NCI-H128 (cell line): Measurements from ENCODE around the gene LHFPL2.

Experiments
- DNase-seq: peaks from one replicate; lab custom pipeline; 2025; ENCODE audit not compliant: unreplicated experiment; lab: John Stamatoyannopoulos, UW

LHFPL2 gene

DNA sequence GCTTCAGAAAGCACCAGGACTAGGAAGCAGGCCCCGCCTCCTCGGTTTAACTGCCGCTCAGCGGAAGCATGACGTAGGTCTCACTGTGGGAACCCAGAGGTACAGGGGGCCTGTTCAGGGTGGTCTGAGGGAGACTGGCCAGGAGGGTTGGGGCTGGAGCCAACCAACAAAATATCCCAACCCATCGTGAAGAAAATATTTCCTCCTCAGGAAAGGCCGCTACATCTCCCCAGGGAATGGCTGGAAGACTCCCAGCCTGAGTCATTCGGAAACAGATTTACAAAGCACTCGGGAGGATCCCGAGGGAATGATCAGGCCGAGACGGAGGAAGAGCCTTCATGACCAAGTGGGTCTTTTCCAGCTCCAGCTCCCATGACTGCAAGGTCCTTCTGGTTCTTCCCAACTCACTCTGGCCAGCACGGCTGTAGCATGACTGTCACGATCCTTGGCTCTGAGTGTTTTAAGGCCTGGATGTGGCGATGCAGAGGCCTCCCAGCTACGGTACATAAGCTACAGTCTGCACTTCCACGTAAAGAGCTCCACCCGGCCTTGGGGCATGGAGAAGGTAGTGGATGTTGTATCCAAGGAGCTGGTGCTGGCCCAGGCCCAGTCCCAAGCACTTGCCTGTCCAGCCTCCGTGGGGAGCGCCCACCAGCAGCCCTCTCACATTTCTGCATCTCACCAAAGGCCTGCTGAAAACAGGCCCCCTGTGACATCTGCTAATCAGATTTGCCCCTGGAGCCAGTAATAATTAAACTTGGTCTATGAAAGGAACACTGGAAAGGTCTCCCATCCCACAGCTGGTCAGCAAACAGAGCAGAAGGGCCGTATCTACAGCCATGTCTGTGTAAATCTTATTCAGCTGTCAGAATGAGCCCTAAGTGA, 100.6 kb downstream of the LHFPL2 start:
- DNase-seq = no peak

DNA sequence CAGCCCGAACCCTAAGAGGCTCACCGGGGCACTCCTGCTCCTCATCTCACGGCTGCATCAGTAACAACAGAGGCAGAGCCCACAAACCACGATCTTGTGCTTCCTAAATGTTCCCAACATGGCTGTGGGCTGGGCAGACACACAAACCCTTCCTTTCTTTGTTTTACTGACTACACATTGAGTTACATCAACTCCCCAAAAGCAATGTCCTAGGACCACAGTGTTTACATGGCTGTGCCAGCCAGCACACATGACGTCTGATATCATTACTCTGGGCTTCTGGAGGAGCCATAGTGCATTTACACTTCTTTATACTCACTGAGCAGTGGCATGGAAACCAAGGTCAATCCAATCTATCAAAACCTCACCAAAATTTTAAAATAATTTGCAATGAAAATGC, 101.4 kb downstream of the LHFPL2 start:
- DNase-seq = no peak

DNA sequence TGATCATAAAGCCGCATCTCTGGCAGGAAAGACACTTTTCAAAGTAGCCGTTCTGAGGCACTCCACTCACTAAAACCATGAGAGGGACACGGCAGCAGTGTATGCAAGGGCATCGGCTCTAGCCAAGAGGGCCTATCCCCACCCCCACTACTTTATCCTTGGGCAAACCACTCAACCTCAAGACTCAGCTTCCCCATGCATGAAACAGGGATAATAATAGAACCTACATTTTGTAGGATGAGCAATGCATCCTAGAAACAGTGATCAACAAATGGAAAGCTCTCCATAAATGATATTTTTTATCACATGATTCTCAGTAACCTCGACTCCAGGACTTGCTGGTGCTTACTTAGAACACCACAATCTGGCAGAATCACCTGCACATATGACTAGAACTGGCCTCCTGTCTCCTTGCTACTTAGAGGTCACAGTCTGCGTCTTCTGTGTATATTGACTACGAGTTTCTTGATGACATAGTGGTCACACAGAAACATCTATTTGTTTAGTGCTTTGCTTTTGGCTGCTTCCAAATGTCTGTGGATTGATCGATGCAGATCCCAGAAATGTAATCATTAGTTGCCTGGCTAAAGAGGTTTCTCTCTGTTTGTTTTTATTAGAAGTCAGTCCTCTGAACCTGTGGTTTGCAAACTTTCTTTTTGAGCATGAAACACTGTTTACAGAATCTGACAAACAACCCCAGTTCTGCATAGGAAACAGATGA, 102.1 kb downstream of the LHFPL2 start:
- DNase-seq = no peak

DNA sequence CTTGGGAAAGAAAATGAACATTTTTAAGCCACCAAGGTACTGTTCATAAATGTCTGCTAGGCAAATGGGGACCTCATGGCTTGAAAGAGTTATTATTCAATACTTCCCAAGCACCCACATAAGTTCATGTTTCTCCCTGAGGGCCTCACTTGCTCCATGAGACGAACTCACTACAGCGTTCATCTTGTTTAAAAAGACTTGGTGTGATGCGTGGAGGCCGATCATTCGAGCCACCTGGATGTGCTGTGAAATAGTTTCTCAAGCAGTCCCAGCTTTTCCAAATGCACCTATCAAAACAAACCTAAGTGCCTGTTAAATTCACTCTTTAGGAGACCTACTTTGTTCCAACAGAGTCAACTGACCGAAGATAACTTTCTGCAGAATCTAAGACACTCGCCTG, 103.2 kb downstream of the LHFPL2 start:
- no peak for DNase-seq

- DNase-seq = no peak
Measured at GRCh38 chr5:78544561-78545201, 103.9 kb downstream of the LHFPL2 start.

DNA sequence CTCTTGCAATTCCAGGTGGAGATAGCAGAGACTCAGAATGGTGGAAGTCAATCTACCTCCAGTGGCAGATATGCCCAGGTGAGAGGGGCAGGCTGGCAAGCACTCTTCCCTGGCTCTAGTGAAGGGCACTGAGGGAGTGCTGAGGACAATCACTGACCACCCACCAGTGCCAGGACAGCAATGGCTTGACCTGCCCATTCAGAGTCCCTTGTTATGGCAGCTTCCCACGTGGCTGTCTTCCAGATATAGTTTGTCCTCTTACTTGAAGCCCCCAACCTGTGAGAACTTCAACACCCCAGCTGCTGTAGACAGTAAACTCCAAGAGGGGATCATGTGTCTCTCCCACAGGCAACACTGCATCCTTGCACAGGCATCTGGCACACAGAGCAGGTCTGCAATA, 104.7 kb downstream of the LHFPL2 start:
- no peak for DNase-seq

GRCh38 chr5:78543292-78543691, 105.3 kb downstream of the LHFPL2 start:
- no peak for DNase-seq

GRCh38 chr5:78542321-78542840, 106.2 kb downstream of the LHFPL2 start:
- no peak for DNase-seq

DNA sequence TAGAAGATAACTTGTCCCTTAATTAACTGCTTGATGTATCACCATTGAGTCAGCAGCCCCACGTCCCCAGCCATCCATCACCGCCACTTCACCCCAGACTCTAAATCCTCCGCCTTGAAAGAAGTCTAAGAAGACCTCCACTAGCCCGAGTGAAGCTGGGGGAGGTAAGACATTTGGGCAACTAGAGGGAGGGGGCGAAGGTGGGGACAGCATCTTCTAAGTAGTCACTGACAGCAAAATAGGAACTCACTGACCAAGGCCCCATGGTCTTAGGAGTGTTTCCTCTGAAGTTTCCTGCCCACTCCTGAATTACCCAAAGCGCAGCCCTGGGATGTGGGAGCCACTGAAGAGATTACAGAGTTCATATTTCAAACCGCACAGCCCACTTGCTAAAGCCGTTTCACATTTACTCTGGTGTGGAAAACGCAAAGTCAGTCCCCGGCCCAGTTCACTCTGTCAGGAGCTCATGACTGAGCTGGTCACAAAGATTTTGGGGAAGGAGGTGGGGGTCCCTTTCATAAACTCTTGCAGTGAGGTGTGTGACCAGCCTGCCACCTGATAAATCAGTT, 107.4 kb downstream of the LHFPL2 start:
- DNase-seq = no peak

GRCh38 chr5:78540335-78541085, 108.1 kb downstream of the LHFPL2 start:
- DNase-seq = no peak

DNA sequence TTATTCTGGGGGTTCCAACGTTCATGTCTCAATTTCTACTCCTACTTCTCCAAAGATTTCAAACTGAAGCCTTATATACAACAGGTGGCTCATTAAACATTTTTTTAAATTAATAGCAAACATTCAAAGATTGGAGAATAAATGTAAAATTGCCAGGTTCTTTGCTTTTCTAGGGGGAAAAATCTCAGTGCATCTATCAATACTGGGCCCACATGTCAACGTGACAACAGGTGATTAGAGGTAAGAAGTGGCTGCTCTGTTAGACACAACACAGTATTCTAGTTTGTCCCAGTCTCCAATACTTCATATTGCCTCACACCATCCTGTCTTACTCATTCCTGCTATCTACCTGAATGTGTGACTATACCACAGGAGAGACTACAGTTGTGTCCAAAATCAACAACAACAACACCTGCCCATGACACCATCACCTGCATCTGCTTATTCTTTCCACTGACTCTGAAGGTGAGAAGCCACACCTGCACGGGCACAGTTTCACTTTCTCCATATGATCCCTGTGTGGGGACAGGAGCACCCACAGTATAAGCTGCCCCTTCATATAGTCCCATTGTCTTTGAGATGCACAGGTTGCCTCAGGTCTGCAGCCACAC, 110.2 kb downstream of the LHFPL2 start:
- no peak for DNase-seq

- no peak for DNase-seq
Measured at GRCh38 chr5:78537821-78538220, 110.8 kb downstream of the LHFPL2 start.

DNA sequence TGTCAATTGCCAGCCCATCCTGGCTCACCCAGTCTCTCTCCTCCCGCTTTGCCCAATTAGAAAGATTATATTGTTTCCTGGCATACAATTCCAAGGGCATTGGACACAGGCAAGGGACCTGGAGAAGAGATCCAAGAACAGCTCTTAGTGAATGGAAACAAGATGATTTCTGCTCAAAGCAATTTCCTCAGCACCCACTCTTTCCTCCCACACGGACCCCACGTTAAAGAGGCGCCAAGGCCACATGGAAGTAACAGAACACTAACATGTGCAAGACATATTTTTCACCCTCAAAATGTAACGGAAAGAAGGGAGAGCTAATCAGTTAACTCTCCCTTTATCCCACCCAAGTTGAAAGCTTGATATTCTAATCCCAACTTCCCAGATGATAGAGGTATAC, 111.2 kb downstream of the LHFPL2 start:
- DNase-seq = no peak

DNA sequence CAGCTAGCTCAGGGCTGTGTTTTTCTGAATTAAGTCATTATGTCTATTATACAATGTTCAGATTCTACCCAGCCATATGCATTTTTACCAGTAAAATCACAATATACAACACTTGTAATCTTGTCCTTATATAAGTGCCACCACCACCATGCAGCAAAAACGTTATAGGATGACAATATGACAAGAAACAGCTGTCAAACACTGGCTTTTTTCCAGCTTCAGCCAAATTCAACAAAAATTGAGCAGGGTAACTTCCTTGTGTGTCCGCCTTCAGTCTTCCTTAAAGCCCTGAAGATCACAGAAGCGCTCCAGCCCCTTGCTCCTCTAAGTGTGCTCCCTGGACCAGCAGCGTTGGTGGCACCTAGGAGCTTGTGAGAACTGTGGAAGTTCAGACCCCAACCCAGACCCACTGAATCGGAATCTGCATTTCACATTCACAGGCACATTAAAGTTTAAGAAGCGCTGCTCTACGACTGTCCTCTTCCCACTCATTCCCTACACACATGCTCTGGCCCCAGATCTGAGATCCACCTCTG, 111.8 kb downstream of the LHFPL2 start:
- no peak for DNase-seq

DNA sequence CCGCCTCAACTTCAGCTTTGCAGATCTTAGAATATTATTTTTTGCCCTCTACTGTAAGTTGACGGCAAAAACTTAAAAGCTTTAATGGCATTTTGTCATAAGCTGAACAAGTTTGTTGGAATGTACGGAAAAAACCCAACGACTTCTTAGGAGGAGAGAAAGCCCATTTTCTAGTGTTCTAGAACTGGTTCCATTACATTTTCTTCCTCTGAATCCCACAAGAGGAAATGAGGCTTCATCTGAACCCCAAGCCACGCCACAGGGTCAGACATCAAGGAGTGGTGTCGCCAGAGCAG, 113.7 kb downstream of the LHFPL2 start:
- no peak for DNase-seq

DNA sequence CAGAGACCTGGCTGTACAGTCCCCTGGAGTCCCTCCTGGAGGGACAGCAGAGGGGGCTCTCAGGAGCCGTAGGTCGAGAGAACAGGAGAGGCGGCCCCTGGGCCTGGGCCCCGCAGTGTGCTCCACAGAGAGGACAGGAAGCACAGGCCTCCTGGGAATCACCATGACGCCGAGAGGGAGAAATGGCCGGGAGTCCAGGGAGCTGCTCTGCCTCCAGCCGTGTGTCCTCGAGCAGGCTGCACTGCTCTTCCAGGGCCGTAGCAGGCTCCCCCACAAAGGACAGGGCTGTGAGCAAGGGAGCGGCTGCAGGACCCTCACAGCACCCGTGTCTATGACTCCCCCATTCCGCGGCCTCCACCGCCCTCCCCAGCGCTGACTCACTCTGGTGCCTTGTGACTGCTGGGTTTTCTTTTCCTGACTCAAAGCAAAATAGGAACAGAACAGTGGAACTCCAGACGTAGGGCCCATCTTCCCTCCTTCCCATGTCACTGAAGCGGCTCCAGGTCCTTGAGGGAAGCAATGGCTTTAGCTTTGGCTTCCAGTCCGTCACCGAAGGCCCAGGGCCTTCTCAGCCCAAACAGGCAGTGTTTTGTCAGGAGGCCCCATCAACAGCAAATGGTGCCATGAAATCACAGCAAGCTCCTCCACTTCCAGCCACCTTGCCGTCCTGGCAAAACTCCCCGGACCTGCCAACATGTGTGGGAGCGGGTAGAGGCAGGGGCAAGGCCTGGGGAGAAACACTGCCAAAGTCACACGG, 114.2 kb downstream of the LHFPL2 start:
- DNase-seq = no peak

DNA sequence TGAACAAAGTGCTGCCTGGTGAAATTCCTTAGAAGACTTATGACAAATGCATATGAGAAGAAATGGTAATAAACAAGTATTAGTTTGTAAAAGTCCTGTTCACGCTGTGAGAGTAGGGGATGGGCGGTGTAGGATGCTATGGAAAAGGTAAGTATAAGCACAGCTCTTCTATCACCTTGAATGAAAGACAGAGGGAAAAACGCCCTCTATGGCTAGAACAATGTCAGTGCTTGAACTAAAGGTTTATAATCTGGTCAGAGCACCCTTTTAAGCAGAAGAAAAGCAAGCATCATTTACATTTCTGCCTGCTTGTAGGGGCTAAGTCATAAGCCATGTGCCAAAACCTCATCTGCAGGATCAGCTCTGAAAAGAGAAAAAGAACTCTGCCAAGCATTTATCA, 115.2 kb downstream of the LHFPL2 start:
- DNase-seq = no peak

DNA sequence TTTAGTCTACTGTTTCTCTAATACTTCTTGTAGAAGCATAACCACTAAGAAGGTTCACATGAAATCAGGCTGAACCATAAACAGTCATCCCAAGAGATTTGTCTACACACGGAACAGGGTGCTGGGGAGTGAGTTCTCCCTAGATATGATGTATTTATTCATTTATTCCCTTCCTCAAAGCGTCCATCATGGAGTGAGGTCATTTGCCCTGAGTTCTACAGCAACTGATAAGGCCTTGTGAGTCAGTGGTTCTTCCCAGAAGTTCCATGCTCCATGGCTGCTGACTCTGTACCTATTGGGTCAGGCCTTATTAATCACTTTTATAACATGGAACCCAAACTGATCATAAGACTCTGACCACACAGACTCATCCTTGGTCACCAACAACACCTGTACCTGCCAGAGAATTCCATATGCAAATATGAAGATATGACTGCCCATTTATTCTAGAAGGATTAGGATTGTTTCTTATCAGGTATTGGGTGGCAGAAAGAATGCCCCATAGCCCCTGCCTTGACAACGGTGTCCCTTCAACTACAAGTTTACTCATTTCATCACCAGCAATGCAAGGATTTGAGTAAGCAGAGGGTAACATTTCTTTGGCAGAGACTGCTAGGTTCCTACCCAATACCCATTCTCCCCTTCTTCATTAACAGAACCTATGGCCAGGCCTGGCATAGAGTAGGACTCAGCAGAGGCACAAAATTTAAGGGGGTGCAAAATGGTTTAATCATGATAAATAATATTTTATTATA, 118.1 kb downstream of the LHFPL2 start:
- no peak for DNase-seq

- DNase-seq = no peak
Measured at GRCh38 chr5:78527925-78528324, 120.6 kb downstream of the LHFPL2 start.
